ENCODE measurements around the gene RYR1.
"Not testable (repeated sequence)": the region's sequence is repeated elsewhere in the genome, so short reads cannot be mapped to it uniquely, and the experiment has no call there.

GRCh38 chr19:38410407-38410806 is 23.1 kb upstream of the RYR1 start:
- not testable (repeated sequence) for TF ChIP-seq CTCF (IDR thresholded peaks at IDR 0.05); EZH2 (IDR thresholded peaks at IDR 0.05; ENCODE audit: borderline replicate concordance, insufficient read depth, low read depth, low read length, poor library complexity, severe bottlenecking)

Data from B cell (primary cell).